Astrocyte (in vitro differentiated cells and primary cell): ENCODE measurements around the gene ROBO2. TPM values are rescaled to one million over a fixed set of nuclear protein-coding genes. Genes with fewer than 3 reads are reported as not detected.

ENCODE experiments used
- DNase-seq: peaks from one replicate; pipeline ENCODE4 v3.0.0-alpha.2; 2010; ENCODE audit warnings: low read depth
- FAIRE-seq: peaks from 2 replicates; lab custom pipeline; 2011; peaks lifted over from hg19 to GRCh38; lab: Jason Lieb, UNC
- H2AFZ ChIP-seq: 2 replicates; pipeline ENCODE4 v1.6.0; 2012; ENCODE audit warnings: low read depth, low read length, inconsistent platforms
- H3K27ac ChIP-seq: 2 replicates; pipeline ENCODE4 v1.5.1; 2011; ENCODE audit warnings: low read depth, low read length, inconsistent platforms
- H3K27me3 ChIP-seq: 2 replicates; pipeline ENCODE4 v1.6.0; 2011; ENCODE audit warnings: low read length, inconsistent platforms; ENCODE audit not compliant: insufficient read depth
- H3K36me3 ChIP-seq: 2 replicates; pipeline ENCODE4 v1.5.1; 2011; ENCODE audit warnings: low read length, inconsistent platforms; ENCODE audit not compliant: insufficient read depth
- H3K4me1 ChIP-seq: 2 replicates; pipeline ENCODE4 v1.5.1; 2011; ENCODE audit warnings: low read length, inconsistent platforms; ENCODE audit not compliant: insufficient read depth
- H3K4me2 ChIP-seq: 2 replicates; pipeline ENCODE4 v1.6.0; 2012; ENCODE audit warnings: low read length, inconsistent platforms
- H3K4me3 ChIP-seq: 2 replicates; pipeline ENCODE4 v1.5.1; 2011; ENCODE audit warnings: low read depth, mild to moderate bottlenecking, low read length, inconsistent platforms; ENCODE audit not compliant: insufficient read depth
- H3K79me2 ChIP-seq: 2 replicates; pipeline ENCODE4 v1.6.0; 2012; ENCODE audit warnings: mild to moderate bottlenecking, low read length, inconsistent platforms; ENCODE audit not compliant: insufficient read depth
- H3K9ac ChIP-seq: 2 replicates; pipeline ENCODE4 v1.6.0; 2012; ENCODE audit warnings: mild to moderate bottlenecking, low read length, inconsistent platforms
- H3K9me3 ChIP-seq: 2 replicates; pipeline ENCODE4 v1.5.1; 2012; ENCODE audit warnings: low read depth, mild to moderate bottlenecking, low read length, inconsistent platforms; ENCODE audit not compliant: insufficient read depth
- H4K20me1 ChIP-seq: 2 replicates; pipeline ENCODE4 v1.6.0; 2012; ENCODE audit warnings: low read length, inconsistent platforms; ENCODE audit not compliant: insufficient read depth
- H3K27ac Mint-ChIP-seq: one replicate; pipeline ENCODE4 v1.8.0; 2021; ENCODE audit warnings: mild to moderate bottlenecking, mixed read lengths; ENCODE audit not compliant: unreplicated experiment
- H3K27me3 Mint-ChIP-seq: one replicate; pipeline ENCODE4 v1.8.0; 2021; ENCODE audit warnings: low read depth, mixed read lengths; ENCODE audit not compliant: unreplicated experiment
- H3K36me3 Mint-ChIP-seq: one replicate; pipeline ENCODE4 v1.8.0; 2021; ENCODE audit warnings: low read depth, mixed read lengths; ENCODE audit not compliant: unreplicated experiment
- H3K4me1 Mint-ChIP-seq: one replicate; pipeline ENCODE4 v1.8.0; 2021; ENCODE audit warnings: low read depth, mixed read lengths; ENCODE audit not compliant: unreplicated experiment
- H3K4me3 Mint-ChIP-seq: one replicate; pipeline ENCODE4 v1.8.0; 2021; ENCODE audit warnings: mild to moderate bottlenecking, moderate library complexity, mixed read lengths; ENCODE audit not compliant: unreplicated experiment
- H3K9me3 Mint-ChIP-seq: one replicate; pipeline ENCODE4 v1.8.0; 2021; ENCODE audit warnings: mild to moderate bottlenecking, mixed read lengths; ENCODE audit not compliant: unreplicated experiment
- CTCF ChIP-seq: IDR thresholded peaks from 2 replicates; pipeline ENCODE4 v1.5.1; 2011; ENCODE audit warnings: low read depth, mild to moderate bottlenecking, inconsistent platforms, low read length, moderate library complexity; ENCODE audit not compliant: insufficient read depth
- EZH2 ChIP-seq: IDR thresholded peaks from 2 replicates; pipeline ENCODE4 v1.6.1; 2012; ENCODE audit warnings: mild to moderate bottlenecking, low read length, inconsistent platforms; ENCODE audit not compliant: insufficient read depth
- total RNA-seq: library from RNA; stranded (reverse); gene quantifications from 2 replicates; pipeline ENCODE4 v1.2.1, GENCODE V29; 2021

Gene ROBO2
- total RNA-seq, 1 donor from 2014 or later: 1.4 TPM

GRCh38 chr3:77667901-77668300, 628.0 kb downstream of the ROBO2 start:
- Histone ChIP-seq H3K4me2 (no peak overlapping the region), H3K9me3 (no peaks in the 10 kb centered on the region), H3K36me3 (no peaks in the 10 kb centered on the region), H3K4me3 (no peak overlapping the region), H3K9ac (no peak overlapping the region), H3K27ac (no peak overlapping the region), H3K79me2 (no peaks in the 10 kb centered on the region), H4K20me1 (no peaks in the 10 kb centered on the region), H3K27me3 (no peaks in the 10 kb centered on the region), H2AFZ (no peak overlapping the region), H3K4me1 (no peaks in the 10 kb centered on the region)
- TF ChIP-seq CTCF: no peak
- no peak for TF ChIP-seq EZH2
- Mint-ChIP-seq H3K36me3 (peaks cover 2% of the 10 kb centered on the region), H3K4me1 (peaks cover 5% of the 10 kb centered on the region), H3K9me3 (peaks cover 7% of the 10 kb centered on the region), H3K27ac (no peak overlapping the region), H3K4me3 (no peak overlapping the region), H3K27me3 (no peaks in the 10 kb centered on the region)
- DNase-seq: no peak
- no peak for FAIRE-seq

GRCh38 chr3:77668376-77668775, 628.5 kb downstream of the ROBO2 start:
- FAIRE-seq (no peak), DNase-seq (no peak)
- Histone ChIP-seq H2AFZ (no peak overlapping the region), H3K9ac (no peak overlapping the region), H4K20me1 (no peaks in the 10 kb centered on the region), H3K9me3 (no peaks in the 10 kb centered on the region), H3K4me1 (no peaks in the 10 kb centered on the region), H3K79me2 (no peaks in the 10 kb centered on the region), H3K27me3 (no peaks in the 10 kb centered on the region), H3K27ac (no peak overlapping the region), H3K36me3 (no peaks in the 10 kb centered on the region), H3K4me2 (no peak overlapping the region), H3K4me3 (no peak overlapping the region)
- peaks cover 5% of the 10 kb centered on the region for H3K9me3 Mint-ChIP-seq
- H3K4me1 Mint-ChIP-seq: peaks cover 5% of the 10 kb centered on the region
- TF ChIP-seq CTCF (no peak), EZH2 (no peak)
- peaks cover 2% of the 10 kb centered on the region for H3K36me3 Mint-ChIP-seq
- H3K27ac Mint-ChIP-seq: no peak overlapping the region
- H3K27me3 Mint-ChIP-seq: no peaks in the 10 kb centered on the region
- H3K4me3 Mint-ChIP-seq: no peak overlapping the region

- no peaks in the 10 kb centered on the region for H3K27me3 Mint-ChIP-seq
- no peak overlapping the region for H2AFZ ChIP-seq
- TF ChIP-seq EZH2: no peak
- no peak for TF ChIP-seq CTCF
- peaks cover 5% of the 10 kb centered on the region for H3K4me1 Mint-ChIP-seq
- H3K36me3 ChIP-seq: no peaks in the 10 kb centered on the region
- no peaks in the 10 kb centered on the region for H3K27me3 ChIP-seq
- H3K27ac Mint-ChIP-seq: no peak overlapping the region
- H3K4me3 ChIP-seq: no peak overlapping the region
- H3K4me2 ChIP-seq: no peak overlapping the region
- DNase-seq: no peak
- H3K9ac ChIP-seq: no peak overlapping the region
- H3K9me3 Mint-ChIP-seq: peaks cover 5% of the 10 kb centered on the region
- H4K20me1 ChIP-seq: no peaks in the 10 kb centered on the region
- H3K27ac ChIP-seq: no peak overlapping the region
- H3K4me3 Mint-ChIP-seq: no peak overlapping the region
- no peaks in the 10 kb centered on the region for H3K4me1 ChIP-seq
- FAIRE-seq: no peak
- no peaks in the 10 kb centered on the region for H3K36me3 Mint-ChIP-seq
- H3K79me2 ChIP-seq: no peaks in the 10 kb centered on the region
- no peaks in the 10 kb centered on the region for H3K9me3 ChIP-seq
These were observed 632.1 kb downstream of the ROBO2 start for GRCh38 chr3:77672016-77672415.
